GM12878 (cell line): ENCODE data around the gene RASAL1. TPM values are rescaled to one million over a fixed set of nuclear protein-coding genes. Genes with fewer than 3 reads are reported as not detected.

Source experiments
- CHD2 ChIP-seq: IDR thresholded peaks from 2 replicates; pipeline ENCODE4 v1.6.1; 2011; ENCODE audit warnings: low read depth, low read length, improper control_type of control experiment, borderline replicate concordance
- HDAC2 ChIP-seq: fragments of 200-600 bp; sonication (generic); IDR thresholded peaks from 2 replicates; pipeline ENCODE4 v1.6.1; 2017
- IKZF2 ChIP-seq, 2 experiments: fragments of 450-650 bp; IDR thresholded peaks; 2 replicates each; pipeline ENCODE4 v1.6.1; 2017; ENCODE audit warnings: mild to moderate bottlenecking in 2 of 2, moderate library complexity in 2 of 2
- LARP7 ChIP-seq: fragments of 450-650 bp; IDR thresholded peaks from 2 replicates; pipeline ENCODE4 v1.6.1; 2017; ENCODE audit warnings: mild to moderate bottlenecking
- NBN ChIP-seq: fragments of 450-650 bp; IDR thresholded peaks from 2 replicates; pipeline ENCODE4 v1.6.1; 2016
- NFIC ChIP-seq: IDR thresholded peaks from 2 replicates; pipeline ENCODE4 v1.6.1; 2012; ENCODE audit warnings: low read depth, mild to moderate bottlenecking, inconsistent platforms, low read length, moderate library complexity
- POLR2AphosphoS2 ChIP-seq: IDR thresholded peaks from 2 replicates; pipeline ENCODE4 v1.6.1; 2011; ENCODE audit warnings: low read depth, mild to moderate bottlenecking, low read length, improper control_type of control experiment, moderate library complexity
- SMAD1 ChIP-seq: fragments of 450-650 bp; IDR thresholded peaks from 2 replicates; pipeline ENCODE4 v1.6.1; 2018; ENCODE audit warnings: mild to moderate bottlenecking, low read depth; ENCODE audit not compliant: partially characterized antibody
- SREBF2 ChIP-seq: IDR thresholded peaks from 2 replicates; pipeline ENCODE4 v1.6.1; 2012; ENCODE audit warnings: mild to moderate bottlenecking, low read length
- WRNIP1 ChIP-seq: IDR thresholded peaks from 2 replicates; pipeline ENCODE4 v1.6.1; 2011; ENCODE audit warnings: low read depth, low read length, improper control_type of control experiment, borderline replicate concordance
- ZNF24 ChIP-seq: fragments of 450-650 bp; IDR thresholded peaks from 2 replicates; pipeline ENCODE4 v1.6.1; 2017; ENCODE audit warnings: antibody characterized with exemption, mild to moderate bottlenecking
- ZNF622 ChIP-seq: fragments of 450-650 bp; IDR thresholded peaks from 2 replicates; pipeline ENCODE4 v1.6.1; 2017; ENCODE audit warnings: mild to moderate bottlenecking, inconsistent platforms
- polyA plus RNA-seq, 11 experiments: library from polyadenylated mRNA; depleted of rRNA in 4 of 11; unstranded in 6 of 11; stranded (reverse) in 5 of 11; fragments of >200 nt; fragmentation: Nextera tagmentation in 4 of 11; fragmentation: Illumina TruSeq in 1 of 11; extraction: Ambion mirVana in 4 of 11; extraction: Trizol in 1 of 11; gene quantifications; 1 replicate in 1 of 11; 2 replicates in 10 of 11; pipeline versions ENCODE4 v1.2.1 to v1.2.3, GENCODE V29; 2011 to 2016; ENCODE audit warnings: inconsistent platforms in 2 of 11, missing spikeins in 2 of 11, low read depth in 1 of 11
- total RNA-seq, 4 experiments: library from RNA; depleted of rRNA in 3 of 4; stranded (reverse); fragments of >200 nt in 3 of 4; fragmentation: Illumina TruSeq in 1 of 4; extraction: Trizol in 1 of 4; gene quantifications; 2 replicates each; pipeline versions ENCODE4 v1.2.1 to v1.2.3, GENCODE V29; 2013 to 2021
- TF ChIP-seq, protein P1 (sequence below): fragments of 450-650 bp; IDR thresholded peaks from 2 replicates; pipeline ENCODE4 v1.6.1; 2014; ENCODE audit warnings: mild to moderate bottlenecking
- TF ChIP-seq, protein P2 (sequence below): IDR thresholded peaks from 2 replicates; pipeline ENCODE4 v1.6.1; 2012; ENCODE audit warnings: low read length, inconsistent platforms
- TF ChIP-seq, protein P3 (sequence below): fragments of 450-650 bp; formaldehyde crosslinking; IDR thresholded peaks from 2 replicates; pipeline ENCODE4 v1.5.0; 2022; ENCODE audit warnings: mild to moderate bottlenecking, missing genetic modification characterization
- TF ChIP-seq, protein P4 (sequence below): fragments of 450-650 bp; IDR thresholded peaks from 2 replicates; pipeline ENCODE4 v1.6.1; 2017; ENCODE audit warnings: antibody characterized with exemption, mild to moderate bottlenecking, moderate library complexity
- TF ChIP-seq, protein P5 (sequence below): fragments of 450-650 bp; IDR thresholded peaks from 2 replicates; pipeline ENCODE4 v1.6.1; 2017; ENCODE audit warnings: mild to moderate bottlenecking, moderate library complexity

Gene RASAL1
- total and polyA plus RNA-seq, 10 of the 15 experiments (the other 5 are each of a cell fraction or from before 2014, with no cell fraction given) = 0.12 to 1.0 (median 0.52) TPM; not detected in 6

DNA sequence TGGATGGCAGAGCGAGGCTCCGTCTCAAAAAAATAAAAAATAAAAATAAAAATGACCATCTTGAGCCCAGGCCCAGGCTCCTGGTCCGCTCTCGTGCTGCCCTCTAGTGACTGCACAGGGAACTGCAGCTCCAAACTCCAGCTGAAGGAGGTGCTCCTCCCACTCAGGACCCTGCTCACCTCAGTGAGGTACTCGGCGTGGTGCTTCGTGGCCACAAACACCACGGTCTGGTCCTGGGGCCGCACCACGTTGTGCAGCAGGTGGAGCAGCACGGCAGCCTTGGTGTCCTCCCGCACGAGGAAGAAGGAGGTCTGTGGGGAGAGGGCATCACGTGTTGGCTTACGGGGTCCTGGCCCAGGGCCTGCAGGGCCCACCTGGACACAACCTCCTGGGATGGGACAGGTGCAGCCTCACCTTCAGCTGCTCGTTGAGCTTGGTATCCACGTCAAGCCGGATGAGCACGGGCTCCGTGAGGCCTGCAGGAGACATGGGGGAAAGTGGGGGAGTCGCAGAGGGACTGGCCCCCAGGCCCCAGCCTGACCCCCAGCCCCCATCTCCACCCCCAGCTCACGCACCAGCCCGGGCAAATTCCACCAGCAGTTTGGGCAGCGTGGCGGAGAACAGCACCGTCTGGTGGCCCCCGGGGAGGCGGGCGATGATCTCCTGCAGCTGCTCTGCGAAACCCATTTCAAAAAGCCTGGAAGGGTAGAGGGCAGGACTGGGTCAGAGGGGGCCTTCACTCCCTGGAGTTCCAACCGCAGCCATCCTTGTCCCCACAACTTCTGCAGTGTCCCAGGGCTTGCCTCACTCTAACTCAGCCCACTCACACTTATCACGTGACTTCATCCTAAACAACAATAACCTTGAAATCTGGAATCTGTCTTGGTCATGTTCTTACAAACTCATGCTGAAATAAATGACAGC is 39.2 kb upstream of the RASAL1 start (continued):
- TF ChIP-seq, protein P1, sequence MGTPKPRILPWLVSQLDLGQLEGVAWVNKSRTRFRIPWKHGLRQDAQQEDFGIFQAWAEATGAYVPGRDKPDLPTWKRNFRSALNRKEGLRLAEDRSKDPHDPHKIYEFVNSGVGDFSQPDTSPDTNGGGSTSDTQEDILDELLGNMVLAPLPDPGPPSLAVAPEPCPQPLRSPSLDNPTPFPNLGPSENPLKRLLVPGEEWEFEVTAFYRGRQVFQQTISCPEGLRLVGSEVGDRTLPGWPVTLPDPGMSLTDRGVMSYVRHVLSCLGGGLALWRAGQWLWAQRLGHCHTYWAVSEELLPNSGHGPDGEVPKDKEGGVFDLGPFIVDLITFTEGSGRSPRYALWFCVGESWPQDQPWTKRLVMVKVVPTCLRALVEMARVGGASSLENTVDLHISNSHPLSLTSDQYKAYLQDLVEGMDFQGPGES = no peak
- TF ChIP-seq, protein P2, sequence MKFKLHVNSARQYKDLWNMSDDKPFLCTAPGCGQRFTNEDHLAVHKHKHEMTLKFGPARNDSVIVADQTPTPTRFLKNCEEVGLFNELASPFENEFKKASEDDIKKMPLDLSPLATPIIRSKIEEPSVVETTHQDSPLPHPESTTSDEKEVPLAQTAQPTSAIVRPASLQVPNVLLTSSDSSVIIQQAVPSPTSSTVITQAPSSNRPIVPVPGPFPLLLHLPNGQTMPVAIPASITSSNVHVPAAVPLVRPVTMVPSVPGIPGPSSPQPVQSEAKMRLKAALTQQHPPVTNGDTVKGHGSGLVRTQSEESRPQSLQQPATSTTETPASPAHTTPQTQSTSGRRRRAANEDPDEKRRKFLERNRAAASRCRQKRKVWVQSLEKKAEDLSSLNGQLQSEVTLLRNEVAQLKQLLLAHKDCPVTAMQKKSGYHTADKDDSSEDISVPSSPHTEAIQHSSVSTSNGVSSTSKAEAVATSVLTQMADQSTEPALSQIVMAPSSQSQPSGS = no peak
- TF ChIP-seq, protein P3, sequence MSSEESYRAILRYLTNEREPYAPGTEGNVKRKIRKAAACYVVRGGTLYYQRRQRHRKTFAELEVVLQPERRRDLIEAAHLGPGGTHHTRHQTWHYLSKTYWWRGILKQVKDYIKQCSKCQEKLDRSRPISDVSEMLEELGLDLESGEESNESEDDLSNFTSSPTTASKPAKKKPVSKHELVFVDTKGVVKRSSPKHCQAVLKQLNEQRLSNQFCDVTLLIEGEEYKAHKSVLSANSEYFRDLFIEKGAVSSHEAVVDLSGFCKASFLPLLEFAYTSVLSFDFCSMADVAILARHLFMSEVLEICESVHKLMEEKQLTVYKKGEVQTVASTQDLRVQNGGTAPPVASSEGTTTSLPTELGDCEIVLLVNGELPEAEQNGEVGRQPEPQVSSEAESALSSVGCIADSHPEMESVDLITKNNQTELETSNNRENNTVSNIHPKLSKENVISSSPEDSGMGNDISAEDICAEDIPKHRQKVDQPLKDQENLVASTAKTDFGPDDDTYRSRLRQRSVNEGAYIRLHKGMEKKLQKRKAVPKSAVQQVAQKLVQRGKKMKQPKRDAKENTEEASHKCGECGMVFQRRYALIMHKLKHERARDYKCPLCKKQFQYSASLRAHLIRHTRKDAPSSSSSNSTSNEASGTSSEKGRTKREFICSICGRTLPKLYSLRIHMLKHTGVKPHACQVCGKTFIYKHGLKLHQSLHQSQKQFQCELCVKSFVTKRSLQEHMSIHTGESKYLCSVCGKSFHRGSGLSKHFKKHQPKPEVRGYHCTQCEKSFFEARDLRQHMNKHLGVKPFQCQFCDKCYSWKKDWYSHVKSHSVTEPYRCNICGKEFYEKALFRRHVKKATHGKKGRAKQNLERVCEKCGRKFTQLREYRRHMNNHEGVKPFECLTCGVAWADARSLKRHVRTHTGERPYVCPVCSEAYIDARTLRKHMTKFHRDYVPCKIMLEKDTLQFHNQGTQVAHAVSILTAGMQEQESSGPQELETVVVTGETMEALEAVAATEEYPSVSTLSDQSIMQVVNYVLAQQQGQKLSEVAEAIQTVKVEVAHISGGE (CRISPR knock-in tag) = no peak
- no peak for TF ChIP-seq NFIC
- TF ChIP-seq NBN = 0 out of 2 replicates have a peak, but pooled peaks have one; percentile 47
- TF ChIP-seq WRNIP1 = no peak
- TF ChIP-seq IKZF2 (IDR thresholded peaks at IDR 0.05) = no peak
- TF ChIP-seq HDAC2 = no peak
- TF ChIP-seq SMAD1 = no peak
- TF ChIP-seq POLR2AphosphoS2 = no peak
- TF ChIP-seq LARP7 = no peak
- TF ChIP-seq, protein P4, sequence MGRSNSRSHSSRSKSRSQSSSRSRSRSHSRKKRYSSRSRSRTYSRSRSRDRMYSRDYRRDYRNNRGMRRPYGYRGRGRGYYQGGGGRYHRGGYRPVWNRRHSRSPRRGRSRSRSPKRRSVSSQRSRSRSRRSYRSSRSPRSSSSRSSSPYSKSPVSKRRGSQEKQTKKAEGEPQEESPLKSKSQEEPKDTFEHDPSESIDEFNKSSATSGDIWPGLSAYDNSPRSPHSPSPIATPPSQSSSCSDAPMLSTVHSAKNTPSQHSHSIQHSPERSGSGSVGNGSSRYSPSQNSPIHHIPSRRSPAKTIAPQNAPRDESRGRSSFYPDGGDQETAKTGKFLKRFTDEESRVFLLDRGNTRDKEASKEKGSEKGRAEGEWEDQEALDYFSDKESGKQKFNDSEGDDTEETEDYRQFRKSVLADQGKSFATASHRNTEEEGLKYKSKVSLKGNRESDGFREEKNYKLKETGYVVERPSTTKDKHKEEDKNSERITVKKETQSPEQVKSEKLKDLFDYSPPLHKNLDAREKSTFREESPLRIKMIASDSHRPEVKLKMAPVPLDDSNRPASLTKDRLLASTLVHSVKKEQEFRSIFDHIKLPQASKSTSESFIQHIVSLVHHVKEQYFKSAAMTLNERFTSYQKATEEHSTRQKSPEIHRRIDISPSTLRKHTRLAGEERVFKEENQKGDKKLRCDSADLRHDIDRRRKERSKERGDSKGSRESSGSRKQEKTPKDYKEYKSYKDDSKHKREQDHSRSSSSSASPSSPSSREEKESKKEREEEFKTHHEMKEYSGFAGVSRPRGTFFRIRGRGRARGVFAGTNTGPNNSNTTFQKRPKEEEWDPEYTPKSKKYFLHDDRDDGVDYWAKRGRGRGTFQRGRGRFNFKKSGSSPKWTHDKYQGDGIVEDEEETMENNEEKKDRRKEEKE = no peak
- TF ChIP-seq, protein P5, sequence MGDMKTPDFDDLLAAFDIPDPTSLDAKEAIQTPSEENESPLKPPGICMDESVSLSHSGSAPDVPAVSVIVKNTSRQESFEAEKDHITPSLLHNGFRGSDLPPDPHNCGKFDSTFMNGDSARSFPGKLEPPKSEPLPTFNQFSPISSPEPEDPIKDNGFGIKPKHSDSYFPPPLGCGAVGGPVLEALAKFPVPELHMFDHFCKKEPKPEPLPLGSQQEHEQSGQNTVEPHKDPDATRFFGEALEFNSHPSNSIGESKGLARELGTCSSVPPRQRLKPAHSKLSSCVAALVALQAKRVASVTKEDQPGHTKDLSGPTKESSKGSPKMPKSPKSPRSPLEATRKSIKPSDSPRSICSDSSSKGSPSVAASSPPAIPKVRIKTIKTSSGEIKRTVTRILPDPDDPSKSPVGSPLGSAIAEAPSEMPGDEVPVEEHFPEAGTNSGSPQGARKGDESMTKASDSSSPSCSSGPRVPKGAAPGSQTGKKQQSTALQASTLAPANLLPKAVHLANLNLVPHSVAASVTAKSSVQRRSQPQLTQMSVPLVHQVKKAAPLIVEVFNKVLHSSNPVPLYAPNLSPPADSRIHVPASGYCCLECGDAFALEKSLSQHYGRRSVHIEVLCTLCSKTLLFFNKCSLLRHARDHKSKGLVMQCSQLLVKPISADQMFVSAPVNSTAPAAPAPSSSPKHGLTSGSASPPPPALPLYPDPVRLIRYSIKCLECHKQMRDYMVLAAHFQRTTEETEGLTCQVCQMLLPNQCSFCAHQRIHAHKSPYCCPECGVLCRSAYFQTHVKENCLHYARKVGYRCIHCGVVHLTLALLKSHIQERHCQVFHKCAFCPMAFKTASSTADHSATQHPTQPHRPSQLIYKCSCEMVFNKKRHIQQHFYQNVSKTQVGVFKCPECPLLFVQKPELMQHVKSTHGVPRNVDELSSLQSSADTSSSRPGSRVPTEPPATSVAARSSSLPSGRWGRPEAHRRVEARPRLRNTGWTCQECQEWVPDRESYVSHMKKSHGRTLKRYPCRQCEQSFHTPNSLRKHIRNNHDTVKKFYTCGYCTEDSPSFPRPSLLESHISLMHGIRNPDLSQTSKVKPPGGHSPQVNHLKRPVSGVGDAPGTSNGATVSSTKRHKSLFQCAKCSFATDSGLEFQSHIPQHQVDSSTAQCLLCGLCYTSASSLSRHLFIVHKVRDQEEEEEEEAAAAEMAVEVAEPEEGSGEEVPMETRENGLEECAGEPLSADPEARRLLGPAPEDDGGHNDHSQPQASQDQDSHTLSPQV = no peak
- TF ChIP-seq ZNF622 = no peak
- no peak for TF ChIP-seq ZNF24
- no peak for TF ChIP-seq SREBF2
- TF ChIP-seq CHD2 = no peak
